Stimulated activated naive CD8-positive, alpha-beta T cell treated with anti-CD3 and anti-CD28 coated beads, Interleukin-15, Interleukin-2, amounts not matched to agents 100 U/mL and 50 U/mL, for 24 hours (primary cell): ENCODE results near the gene CFAP157.
"Not testable (repeated sequence)": the region's sequence is repeated elsewhere in the genome, so short reads cannot be mapped to it uniquely, and the experiment has no call there.

Source experiments
- ATAC-seq: fragments of 150-1000 bp; cut with Tn5 transposase; one replicate; pipeline ENCODE4 v1.10.0; 2021
- DNase-seq: peaks from one replicate; pipeline ENCODE4 v3.0.0; 2021

Gene CFAP157

DNA sequence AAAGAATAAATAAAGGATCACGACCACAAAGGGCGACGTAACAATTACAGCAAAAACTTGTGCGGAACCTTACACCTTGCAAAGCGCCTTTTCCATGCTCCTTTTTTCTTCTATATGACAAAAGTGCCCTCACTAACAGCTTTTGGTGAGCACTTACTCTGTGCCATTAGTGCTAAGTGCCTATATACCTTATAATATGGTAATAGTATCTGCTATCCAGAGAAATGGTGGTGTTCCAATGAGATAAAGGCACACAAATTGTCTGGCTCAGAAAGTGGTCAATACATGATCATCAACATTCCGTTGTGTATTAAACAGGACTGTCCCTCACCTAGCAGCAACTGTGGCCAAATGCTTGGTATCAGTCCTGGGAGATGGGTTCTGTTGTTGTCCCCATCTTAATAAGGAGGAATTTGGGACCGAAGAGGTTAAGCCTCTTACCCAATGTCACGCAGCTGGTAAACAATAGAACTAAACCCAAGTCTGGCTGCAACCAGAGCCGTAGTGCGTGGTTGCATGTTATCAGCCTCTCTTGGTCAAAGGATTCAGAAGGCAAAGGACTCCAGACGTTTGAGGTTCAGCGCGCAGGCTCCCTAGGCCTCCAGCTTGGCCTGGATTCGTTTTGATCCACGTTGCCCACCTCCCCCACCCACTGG, 28.9 kb downstream of the CFAP157 start:
- ATAC-seq (no peak), DNase-seq (no peak)

DNA sequence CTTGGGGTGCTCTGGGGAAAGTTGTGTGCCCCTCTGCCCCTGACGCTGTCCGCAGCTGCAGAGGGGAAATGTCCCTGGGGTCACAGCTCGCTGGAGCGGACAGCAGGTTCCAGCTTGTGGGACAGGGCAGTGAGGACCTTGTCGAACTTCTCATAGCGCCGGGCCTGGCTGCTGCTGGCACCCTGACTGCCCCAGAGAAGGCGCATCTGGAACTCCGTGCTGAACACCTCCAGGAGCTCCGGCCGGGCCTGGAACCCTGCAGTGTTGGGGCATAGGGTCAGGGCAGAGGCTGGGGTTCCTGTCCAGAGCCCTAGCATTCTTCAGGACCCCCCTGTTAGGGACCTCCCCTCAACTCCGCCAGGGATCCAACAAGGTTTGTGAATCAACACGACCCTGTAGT, 31.9 kb downstream of the CFAP157 start:
- DNase-seq = no peak
- no peak for ATAC-seq

DNA sequence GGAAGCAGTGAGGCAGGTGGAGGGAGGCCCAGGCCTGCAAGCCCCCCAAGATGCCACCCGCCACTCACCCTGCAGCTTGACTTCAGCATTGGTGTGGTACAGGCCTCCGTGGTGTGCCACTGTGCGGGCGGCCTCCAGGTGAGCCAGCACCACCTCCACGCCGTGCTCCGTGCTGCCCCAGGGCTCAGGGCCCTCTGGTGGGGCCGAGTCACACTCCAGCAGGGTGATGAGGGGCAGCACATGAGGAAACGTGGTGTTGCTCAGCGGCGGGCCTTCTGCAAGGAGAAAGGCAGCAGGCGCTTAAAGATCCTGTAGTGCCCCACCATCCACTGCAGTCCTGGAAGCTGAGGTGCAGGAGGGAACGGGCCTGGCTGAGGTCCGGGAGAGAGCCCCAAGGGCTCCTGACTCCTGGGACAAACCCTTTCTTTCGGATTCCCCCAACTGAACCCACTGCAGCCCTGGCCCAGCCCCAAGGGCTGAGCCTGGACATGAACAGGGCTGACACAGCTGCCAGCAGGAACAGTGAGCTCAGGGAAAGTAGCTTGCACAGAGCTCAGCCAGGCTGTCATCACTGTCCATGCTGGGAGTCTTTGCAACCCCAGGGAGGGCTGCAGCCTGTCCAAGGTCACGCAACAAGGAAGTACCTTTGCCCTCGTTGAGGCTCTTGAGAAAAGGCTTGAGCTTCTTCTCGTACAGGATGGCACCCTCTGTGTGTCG, 33.0 kb downstream of the CFAP157 start:
- ATAC-seq (no peak), DNase-seq (no peak)

DNA sequence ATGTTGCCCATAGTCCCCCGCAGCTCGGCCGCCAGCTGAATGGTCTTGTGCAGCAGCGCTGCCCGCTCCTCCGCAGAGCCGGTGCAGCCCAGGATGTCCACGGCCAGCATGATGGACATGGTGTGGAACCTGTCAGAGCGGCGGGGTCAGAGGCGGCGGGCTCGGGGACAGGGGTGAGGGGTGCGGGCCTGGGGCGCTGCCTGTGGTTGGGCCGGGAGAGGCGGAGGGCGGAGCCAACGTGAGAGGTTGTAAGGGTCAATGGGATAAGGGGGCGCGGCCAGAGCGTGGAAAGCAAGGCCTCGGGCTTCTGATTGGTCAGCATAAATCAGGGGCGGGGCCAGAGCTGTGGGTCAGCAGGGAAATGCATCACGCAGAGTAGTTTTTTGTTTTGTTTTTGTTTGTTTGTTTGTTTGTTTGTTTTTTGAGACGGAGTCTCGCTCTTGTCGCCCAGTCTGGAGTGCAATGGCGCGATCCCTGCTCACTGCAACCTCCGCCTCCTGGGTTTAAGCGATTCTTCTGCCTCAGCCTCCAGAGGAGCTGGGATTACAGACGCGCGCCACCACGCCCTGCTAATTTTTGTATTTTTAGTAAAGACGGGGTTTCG, 35.1 kb downstream of the CFAP157 start:
- DNase-seq (no peak), ATAC-seq (no peak)

DNA sequence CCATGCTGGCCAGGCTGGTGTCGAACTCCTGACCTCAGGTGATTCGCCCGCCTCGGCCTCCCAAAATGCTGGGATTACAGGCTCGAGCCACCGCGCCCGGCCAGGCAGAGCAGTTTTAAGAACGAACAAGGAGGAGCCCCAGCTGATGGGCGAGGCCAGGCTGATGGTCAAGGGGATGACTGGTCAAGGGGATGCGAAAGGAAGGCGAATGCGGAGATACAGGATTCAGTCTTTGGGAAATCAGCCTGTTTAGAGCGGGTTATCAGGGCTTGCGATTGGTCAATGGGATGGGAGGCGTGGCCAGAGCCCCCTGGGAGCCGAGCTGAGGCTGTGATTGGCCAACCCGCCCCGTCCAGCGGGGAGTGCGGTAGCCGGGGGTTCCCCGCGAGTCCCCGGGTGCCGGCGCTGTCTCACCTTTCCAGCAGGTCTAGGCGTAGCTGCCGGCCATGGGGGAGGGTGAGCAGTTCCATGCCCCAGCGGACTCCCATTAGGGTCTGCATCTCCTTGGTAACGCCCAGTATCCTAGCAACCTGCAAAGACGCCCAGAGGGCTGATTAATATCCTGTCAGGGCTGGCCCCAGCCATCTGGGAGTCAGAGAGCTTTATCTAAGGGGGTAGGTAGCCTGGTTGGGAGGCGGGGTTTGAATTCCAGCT, 35.8 kb downstream of the CFAP157 start:
- no peak for DNase-seq
- ATAC-seq = no peak

DNA sequence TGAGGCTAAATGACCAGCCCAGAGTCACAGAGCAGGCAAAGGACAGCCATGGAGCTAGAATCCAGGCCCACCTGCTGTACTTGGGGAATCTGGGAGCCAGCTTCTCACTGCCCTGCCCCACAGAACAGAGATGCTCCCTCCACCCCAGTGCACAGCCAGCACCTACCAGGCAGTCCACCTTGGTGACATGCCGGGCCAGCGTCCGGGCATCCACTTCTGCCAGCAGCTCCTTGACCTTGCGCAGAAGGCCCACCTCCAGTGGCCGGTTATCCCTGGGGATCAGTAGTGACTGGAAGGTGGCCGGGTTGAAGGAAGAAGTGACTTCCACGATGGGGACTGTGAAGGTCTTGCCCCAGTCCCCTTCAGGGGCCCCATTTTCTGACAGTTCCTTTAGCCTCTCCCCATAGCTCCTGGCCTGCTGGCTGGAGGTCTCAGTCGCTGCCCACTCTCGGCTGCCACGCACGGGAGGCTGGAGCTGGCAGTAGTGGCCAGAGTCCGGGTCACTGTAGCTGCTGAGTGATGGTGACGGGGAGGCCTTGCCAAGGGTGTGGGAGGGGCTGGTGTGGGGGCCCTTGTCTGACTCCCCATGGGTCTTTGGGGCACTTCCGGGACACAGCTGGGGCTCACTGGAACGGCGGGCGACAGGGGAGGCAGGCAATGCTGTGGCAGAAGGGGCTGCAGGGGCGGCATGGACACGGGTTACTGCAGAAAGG, 37.8 kb downstream of the CFAP157 start:
- no peak for ATAC-seq
- no peak for DNase-seq

DNA sequence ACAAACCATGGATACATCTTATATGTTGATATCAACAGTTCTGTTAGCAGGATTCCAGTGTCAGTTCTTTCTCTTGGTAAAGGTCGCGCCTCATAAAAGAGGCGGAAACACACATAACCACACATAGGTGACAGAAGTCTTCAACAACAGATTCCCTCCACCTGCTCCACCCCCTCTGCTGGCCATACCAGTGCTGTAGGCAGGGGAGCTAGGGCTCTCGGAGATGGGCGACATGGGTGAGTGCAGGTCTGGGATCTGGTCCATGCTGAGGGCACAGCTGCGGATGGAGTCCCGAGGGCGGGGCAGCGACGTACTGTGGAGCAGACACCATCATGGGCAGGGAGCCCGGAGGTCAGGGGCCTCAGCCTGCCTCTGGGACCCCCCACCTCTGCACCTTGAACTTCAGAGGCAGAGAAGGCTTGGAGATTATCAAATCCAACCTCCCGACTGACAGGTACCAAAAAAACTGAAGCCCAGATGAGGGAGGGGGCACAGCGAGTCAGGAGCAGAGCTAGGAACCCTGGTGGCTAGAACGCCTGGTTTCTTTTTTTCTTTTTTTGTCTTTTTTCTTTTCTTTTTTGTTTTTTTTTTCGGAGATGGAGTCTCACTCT, 40.3 kb downstream of the CFAP157 start:
- peak; percentile 66 for ATAC-seq
- peak; percentile 23 for DNase-seq

DNA sequence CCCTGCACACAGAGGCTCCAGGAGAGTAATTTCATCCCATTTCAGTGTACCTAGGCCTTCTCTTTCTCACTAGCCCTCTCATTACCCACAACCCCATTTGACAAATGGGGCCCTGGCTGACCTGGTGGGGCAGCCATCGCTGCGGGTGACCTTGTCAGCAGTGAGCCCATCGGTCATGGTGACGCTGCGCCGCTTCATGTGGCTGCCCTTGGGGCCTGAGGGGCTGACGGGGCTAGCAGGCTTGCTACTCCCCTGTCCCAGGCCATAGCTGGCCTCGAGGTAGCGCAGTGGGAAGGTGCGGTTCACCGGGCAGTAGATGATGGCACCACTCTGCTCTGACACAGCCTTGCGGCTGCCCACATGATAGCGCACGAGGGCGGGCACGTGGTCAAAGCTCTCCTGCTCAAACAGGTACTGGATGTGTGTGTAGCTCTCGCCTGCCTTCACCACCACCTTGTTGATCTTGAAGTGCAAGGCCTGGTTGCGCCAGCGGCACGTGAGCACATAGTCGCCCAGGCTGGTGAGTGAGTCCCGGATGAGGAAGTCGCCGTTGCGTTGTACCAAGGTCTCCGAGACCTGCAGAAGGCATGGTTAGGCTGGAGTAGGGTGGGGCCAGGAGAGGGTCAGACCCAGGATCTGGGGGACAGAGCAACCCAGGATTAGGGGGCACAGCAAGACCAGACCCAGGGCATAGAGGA, 42.5 kb downstream of the CFAP157 start:
- DNase-seq = no peak
- no peak for ATAC-seq

DNA sequence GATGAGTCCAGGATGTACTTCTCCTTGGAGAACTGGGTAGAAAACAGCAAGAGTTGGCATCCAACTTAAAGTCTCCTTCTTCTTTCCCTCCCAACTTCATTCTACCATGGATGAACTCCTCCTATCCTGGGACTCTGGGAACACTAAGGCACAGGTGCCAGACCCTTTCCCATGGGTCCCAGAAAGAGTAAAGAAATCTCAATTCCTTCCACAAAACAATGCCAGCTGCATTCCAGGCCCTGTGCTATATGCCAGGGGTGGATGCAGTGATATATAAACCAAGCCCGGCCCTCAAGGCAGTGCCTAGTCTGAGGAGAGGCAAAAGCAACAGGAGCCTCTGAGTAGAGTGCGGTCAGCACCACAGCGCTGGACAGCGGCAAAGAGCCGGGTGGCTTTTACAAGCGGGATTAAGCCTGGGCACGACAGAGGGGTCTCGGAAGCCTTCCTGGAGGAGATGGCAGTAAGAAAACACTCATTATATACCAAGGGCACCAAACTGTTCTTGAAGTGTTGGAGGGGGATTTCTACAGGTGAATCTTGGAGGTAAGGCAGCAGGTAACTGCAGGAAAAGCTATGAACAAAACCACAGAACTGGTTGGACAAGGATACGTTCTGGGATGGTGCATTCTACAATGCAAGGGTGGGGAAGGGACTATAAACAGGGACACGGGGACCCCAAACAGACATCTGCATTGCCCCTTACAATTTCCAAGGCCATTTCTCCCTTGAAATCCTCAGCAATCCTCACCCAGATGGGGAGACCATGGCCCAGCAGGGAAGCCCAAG, 44.7 kb downstream of the CFAP157 start:
- DNase-seq (no peak), ATAC-seq (no peak)

DNA sequence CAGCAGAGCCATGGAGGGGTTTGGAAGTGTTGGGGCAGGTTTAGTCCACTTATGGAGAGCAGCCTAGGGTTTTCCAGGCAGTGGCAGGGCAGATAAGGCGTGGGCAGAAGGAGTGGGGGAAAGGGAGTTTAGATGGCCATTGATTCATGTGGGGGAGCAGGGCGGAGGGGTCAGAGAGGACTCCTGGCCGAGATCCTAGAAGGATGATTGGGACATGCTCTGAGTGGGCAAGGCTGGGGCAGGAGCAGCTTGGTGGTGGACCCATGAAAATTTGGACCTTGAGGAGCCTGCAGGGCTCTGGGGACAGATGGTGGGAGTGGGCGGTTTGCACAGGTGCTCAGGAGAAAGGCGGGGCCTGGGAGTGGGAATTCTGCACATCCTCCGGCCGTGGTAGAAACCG, 46.4 kb downstream of the CFAP157 start:
- DNase-seq = no peak
- no peak for ATAC-seq

DNA sequence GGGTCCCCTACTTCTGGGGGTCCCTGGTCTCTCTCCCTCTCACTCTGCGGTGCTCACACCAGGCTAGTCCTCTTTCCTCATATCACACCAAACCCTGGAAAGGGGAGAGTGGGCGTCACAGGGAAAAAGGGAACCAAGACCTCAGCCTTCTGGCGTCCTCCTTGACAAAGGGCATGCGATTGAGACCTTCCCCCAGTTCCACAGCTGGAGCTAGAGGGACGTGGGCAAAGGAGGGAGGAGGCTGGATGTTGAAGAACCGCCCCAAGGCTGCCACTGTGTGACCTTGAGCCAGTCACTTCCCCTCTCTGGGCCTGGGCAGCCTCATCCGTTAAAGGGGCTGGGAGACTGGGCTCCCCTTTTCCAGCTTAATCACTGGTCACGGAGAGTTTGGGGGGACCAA, 46.8 kb downstream of the CFAP157 start:
- ATAC-seq (no peak), DNase-seq (no peak)

DNA sequence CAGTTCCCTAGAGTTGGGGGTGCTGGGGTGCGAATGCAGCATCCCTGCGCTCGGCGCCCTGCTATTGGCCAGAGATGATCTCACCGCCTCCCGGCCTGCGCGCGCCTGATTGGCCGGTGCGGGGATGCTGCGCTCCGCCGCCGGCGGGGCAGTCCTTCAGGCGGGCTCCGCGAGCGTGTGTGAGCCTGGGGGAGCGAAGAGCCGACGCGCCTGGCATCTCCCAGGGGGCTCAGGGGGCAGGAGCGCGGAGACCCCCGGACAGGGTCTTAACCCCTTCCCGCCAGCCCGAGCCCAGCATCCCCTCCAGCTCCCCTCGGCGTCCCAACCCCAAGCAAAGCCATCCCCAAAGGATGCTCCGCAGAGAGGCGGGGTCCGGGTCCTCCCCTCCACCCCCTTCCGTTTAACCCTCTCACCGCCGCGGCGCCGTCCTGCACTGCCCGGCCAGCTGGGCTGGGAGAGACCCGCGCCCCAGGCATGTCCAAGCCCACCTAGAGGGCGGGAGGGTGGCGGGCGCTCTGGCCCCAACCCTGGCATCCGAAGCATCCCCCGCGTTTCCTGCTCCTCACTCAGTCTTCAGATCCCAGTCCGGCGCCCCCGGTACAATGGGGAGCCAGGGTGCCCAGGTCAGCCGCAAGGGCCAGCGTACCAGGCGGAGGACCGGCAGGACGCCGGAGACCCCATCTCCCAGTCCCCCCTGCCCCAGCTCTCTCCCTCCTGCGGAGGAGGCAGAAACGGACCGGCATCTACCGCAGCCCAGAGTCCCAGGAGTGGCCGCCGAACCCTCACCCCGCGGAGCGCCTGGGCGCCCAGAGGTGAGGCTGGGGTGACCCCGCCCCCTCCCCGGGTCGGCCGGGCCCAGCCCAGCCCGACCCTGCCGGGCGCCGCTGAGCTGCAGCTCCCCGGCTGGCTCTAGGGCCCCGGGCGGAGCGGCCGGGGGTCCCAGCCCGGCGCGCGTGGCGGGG, 47.6 kb downstream of the CFAP157 start:
- no peak for ATAC-seq
- no peak for DNase-seq

DNA sequence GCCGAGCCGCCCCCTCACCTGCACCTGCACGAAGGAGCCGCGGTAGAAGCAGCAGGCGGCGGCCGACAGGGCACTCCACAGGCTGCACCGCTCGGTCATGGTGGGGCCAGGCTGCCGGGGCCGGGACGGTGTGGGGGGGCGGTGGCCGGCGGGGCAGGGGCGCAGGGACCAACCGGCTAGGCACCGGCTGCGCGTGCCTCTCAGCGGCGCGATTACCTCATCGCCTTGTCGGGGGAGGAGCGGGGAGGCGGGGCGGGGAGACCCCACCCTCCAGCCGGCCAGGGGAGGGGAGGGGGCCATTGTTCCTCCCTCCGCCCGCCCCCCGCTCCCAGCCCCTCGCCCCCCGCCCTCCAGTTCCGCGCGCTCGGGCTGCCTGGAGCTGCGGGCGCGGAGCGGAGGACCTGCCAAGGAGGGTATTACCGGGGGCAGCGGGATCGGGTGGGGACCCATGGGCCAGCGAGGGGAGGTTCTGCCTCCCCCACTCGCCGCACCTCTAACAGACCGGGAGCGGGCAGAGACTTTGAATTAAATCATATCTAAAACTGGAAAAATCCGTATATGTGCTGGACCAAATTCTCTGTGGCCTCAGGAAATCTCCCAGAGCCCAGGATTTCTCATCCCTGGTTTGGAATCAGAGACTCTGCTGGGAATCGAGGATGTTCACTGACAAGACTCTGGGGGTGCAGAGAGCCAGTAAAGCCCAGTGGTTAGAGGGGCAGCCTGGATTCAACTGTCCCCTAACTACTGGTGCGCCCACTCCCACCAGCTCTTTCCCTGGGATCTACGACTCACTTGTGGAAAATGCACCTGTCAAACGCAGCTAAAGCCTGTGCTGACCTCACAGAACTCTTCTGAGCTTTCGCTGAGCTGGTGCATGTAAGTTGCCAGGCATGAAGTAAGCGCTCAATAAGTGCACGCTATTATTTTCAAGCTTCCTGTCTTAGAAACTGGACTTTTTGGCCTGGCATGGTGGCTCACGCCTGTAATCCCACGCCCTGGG, 48.6 kb downstream of the CFAP157 start:
- ATAC-seq (no peak), DNase-seq (no peak)

DNA sequence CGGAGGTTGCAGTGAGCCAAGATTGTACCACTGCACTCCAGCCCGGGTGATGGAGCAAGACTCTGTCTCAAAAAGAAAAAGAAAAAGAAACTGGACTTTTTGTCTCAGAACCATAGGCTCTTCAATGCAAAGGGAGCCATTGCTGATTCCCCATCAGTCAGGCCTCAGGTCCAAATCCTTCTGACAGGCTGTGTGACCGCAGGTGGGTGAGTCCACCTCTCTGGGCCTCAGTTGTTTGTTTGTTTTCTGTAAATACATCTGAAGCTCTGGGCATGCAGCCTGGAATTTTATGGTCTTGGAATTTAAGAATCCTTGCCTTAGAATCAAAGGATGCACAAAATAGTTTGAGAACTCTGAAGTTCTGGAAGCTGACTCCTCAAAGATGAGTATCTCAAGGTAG, 49.4 kb downstream of the CFAP157 start:
- ATAC-seq (no peak), DNase-seq (no peak)

DNA sequence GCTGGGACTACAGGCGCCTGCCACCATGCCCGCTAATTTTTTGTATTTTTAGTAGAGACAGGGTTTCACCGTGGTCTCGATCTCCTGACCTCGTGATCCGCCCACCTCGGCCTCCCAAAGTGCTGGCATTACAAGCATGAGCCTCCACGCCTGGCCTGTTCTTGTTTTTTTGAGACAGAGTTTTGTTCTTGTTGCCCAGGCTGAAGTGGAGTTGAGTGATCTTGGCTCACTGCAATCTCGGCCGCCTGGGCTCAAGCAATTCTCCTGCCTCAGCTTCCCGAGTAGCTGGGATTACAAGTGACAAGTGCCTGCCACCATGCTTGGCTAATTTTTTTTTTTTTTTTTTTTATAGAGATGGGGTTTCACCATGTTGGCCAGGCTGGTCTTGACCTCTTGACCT, 50.0 kb downstream of the CFAP157 start:
- ATAC-seq, DNase-seq: not testable (repeated sequence)

DNA sequence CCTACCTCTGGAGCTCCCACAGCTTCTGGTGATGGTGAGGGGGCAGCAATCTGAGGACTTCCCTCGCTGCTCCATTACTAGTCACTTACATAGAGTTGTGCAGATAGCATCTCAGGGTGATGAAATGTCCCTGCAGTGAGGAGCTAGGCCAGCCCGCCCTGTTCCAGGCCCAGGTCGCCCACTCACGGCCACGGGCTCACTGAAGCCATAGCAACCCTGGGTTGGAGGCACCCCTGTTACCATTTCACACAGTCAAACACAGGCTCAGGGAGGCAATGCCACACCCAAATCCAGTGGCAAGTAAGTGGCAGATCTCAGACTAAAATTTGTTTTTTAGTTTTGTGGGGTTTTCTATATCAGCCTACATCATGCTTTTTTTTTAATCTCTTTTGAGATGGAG, 52.1 kb downstream of the CFAP157 start:
- DNase-seq (no peak), ATAC-seq (no peak)

DNA sequence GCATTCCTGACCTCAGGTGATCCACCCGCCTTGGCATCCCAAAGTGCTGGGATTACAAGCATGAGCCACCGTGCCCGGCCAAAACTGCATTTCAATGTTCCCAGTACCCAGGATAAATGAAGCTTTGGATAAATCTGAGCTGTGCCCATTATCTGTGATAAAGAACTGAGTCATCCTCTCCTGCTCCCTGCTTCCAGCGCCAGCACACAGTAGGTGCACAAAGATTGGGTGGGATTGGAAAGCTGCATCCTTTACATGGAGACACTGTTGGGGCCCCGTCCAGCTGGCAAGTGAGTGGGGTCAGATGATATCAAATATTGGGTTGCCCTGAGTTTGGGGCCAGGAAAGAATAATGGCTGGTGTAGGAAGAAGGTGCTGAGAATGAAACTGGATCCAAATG, 54.3 kb downstream of the CFAP157 start:
- DNase-seq = no peak
- no peak for ATAC-seq

DNA sequence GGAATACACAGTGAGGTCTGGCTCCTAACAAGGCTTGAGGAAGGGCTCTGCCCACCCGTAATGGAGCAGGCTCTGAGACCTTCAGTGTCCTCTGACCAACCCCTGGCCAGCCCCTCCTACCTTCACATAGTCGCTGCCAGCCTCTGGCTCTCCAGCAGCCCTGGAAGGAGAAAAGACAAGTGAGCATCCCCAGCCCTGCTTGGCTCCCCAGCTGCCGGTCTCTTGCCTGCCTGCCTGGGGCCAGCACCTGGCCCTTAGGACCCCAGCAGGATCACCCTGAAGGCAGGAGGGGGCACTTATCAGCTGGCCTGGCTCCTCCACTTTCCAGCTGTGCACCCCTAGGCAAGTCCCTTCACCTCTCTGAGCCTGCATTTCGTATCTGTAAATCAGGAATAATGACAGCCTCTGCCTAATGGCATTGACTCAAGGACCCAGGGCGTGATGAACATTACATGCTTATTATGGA, 54.7 kb downstream of the CFAP157 start:
- ATAC-seq = no peak

More for the DNA sequence above, 54.7 kb downstream of the CFAP157 start:
- DNase-seq = no peak
